GM12878 (cell line): ENCODE results near the gene ATXN1. TPM values are rescaled to one million over a fixed set of nuclear protein-coding genes. Genes with fewer than 3 reads are reported as not detected.

Experiments used
- ATAC-seq: fragments of 200-7000 bp; cut with Tn5 transposase; 3 replicates; pipeline ENCODE4 v1.9.1; 2020; ENCODE audit warnings: mild to moderate bottlenecking, moderate library complexity
- BruUV-seq: library from RNA; stranded (reverse); fragments of 400-500 nt; replicated peaks from 2 replicates; lab custom pipeline; 2021; lab: Mats Ljungman, UMichigan
- CTCF ChIA-PET: fragments of 300-600 bp; sonication (Branson Sonifier 250); formaldehyde crosslinking; extraction: SDS; loops from one replicate; lab custom pipeline; 2021; ENCODE audit warnings: inconsistent platforms; lab: Yijun Ruan, JAX
- POLR2A ChIA-PET: fragments of 350-600 bp; formaldehyde crosslinking; extraction: SDS; loops from one replicate; lab custom pipeline; 2021; ENCODE audit warnings: inconsistent platforms; lab: Charles Lee
- RAD21 ChIA-PET: fragments of 300-600 bp; sonication (Branson Sonifier 250); formaldehyde crosslinking; loops from one replicate; lab custom pipeline; 2023; ENCODE audit warnings: antibody characterized with exemption; ENCODE audit not compliant: unreplicated experiment; lab: Charles Lee
- SMC1A ChIA-PET: fragments of 300-600 bp; sonication (Branson Sonifier 250); formaldehyde crosslinking; loops from one replicate; lab custom pipeline; 2023; ENCODE audit not compliant: unreplicated experiment, uncharacterized antibody; lab: Charles Lee
- DNase-seq: peaks from one replicate; pipeline ENCODE4 v3.0.0-alpha.2; 2011; ENCODE audit warnings: low read depth, low spot score
- FAIRE-seq: peaks from 3 replicates; lab custom pipeline; 2011; peaks lifted over from hg19 to GRCh38; lab: Jason Lieb, UNC
- H2AFZ ChIP-seq: 2 replicates; pipeline ENCODE4 v1.6.0; 2011; ENCODE audit warnings: low read depth, low read length, control low read depth; ENCODE audit not compliant: control insufficient read depth
- H3K27ac ChIP-seq: 2 replicates; pipeline ENCODE4 v1.5.1; 2011; ENCODE audit warnings: control low read depth; ENCODE audit not compliant: control insufficient read depth, insufficient read depth
- H3K27me3 ChIP-seq, 2 experiments: replicated peaks in 1 of 2; 2 replicates each; pipeline versions ENCODE4 v1.6.0 to v1.6.1; 2011; ENCODE audit warnings: low read length in 1 of 2; ENCODE audit not compliant: control insufficient read depth in 2 of 2, insufficient read depth in 2 of 2
- H3K36me3 ChIP-seq, 2 experiments: 2 replicates each; pipeline ENCODE4 v1.5.1; 2011; ENCODE audit warnings: low read length in 1 of 2; ENCODE audit not compliant: control insufficient read depth in 2 of 2, insufficient read depth in 2 of 2
- H3K4me1 ChIP-seq: 2 replicates; pipeline ENCODE4 v1.6.1; 2011; ENCODE audit warnings: mild to moderate bottlenecking, low read length, moderate library complexity, mixed read lengths; ENCODE audit not compliant: control insufficient read depth, insufficient read depth
- H3K4me2 ChIP-seq: 2 replicates; pipeline ENCODE4 v1.6.0; 2011; ENCODE audit warnings: control low read depth; ENCODE audit not compliant: control insufficient read depth, insufficient read depth
- H3K4me3 ChIP-seq: fragments of 200-600 bp; sonication (generic); 2 replicates; pipeline ENCODE4 v1.5.1; 2016
- H3K79me2 ChIP-seq: 2 replicates; pipeline ENCODE4 v1.6.0; 2011; ENCODE audit warnings: low read length; ENCODE audit not compliant: control insufficient read depth, insufficient read depth
- H3K9ac ChIP-seq: 2 replicates; pipeline ENCODE4 v1.8.0; 2011; ENCODE audit warnings: low read length, control low read depth, mixed read lengths; ENCODE audit not compliant: control insufficient read depth, insufficient read depth
- H3K9me3 ChIP-seq: replicated peaks from 3 replicates; pipeline ENCODE4 v1.5.1; 2011; ENCODE audit warnings: mild to moderate bottlenecking, low read length; ENCODE audit not compliant: control insufficient read depth, insufficient read depth
- H4K20me1 ChIP-seq: 2 replicates; pipeline ENCODE4 v1.6.0; 2011; ENCODE audit not compliant: control insufficient read depth, insufficient read depth
- BRCA1 ChIP-seq: IDR thresholded peaks from 2 replicates; pipeline ENCODE4 v1.6.1; 2011; ENCODE audit warnings: low read depth, low read length, improper control_type of control experiment
- EGR1 ChIP-seq, 2 experiments: IDR thresholded peaks; 1 replicate in 1 of 2; 2 replicates in 1 of 2; pipeline ENCODE4 v1.6.1; 2011 to 2012; ENCODE audit warnings: low read depth in 2 of 2, low read length in 2 of 2, borderline replicate concordance in 1 of 2, mild to moderate bottlenecking in 1 of 2, moderate library complexity in 1 of 2
- FOXM1 ChIP-seq: IDR thresholded peaks from 2 replicates; pipeline ENCODE4 v1.6.1; 2012; ENCODE audit warnings: low read depth, mild to moderate bottlenecking, inconsistent platforms, low read length, moderate library complexity
- NFIC ChIP-seq: IDR thresholded peaks from 2 replicates; pipeline ENCODE4 v1.6.1; 2012; ENCODE audit warnings: low read depth, mild to moderate bottlenecking, inconsistent platforms, low read length, moderate library complexity
- RUNX3 ChIP-seq: IDR thresholded peaks from 2 replicates; pipeline ENCODE4 v1.6.1; 2012; ENCODE audit warnings: low read length, inconsistent platforms
- SMAD1 ChIP-seq: fragments of 450-650 bp; IDR thresholded peaks from 2 replicates; pipeline ENCODE4 v1.6.1; 2018; ENCODE audit warnings: mild to moderate bottlenecking, low read depth; ENCODE audit not compliant: partially characterized antibody
- ZSCAN29 ChIP-seq: fragments of 450-650 bp; IDR thresholded peaks from 2 replicates; pipeline ENCODE4 v1.6.1; 2017; ENCODE audit warnings: mild to moderate bottlenecking, moderate library complexity
- WGBS: methylation state at CpG from one replicate; pipeline ENCODE4 v1.1.6; 2016; ENCODE audit warnings: low lambda C conversion rate; ENCODE audit not compliant: insufficient replicate concordance, insufficient coverage; ENCODE audit errors: missing lambda C conversion rate; 5-methylcytosine and 5-hydroxymethylcytosine counted together
- in situ Hi-C: fragments of 300-500 bp; cut with MboI; formaldehyde crosslinking; loops from 9 replicates; pipeline ENCODE4 v1.14.3; 2018; ENCODE audit warnings: mixed read lengths
- intact Hi-C: fragments of 100-400 bp; cut with micrococcal nuclease; formaldehyde crosslinking; loops from one replicate; pipeline ENCODE4 v1.14.2; 2022; ENCODE audit not compliant: unreplicated experiment
- polyA plus RNA-seq, 11 experiments: library from polyadenylated mRNA; depleted of rRNA in 4 of 11; unstranded in 6 of 11; stranded (reverse) in 5 of 11; fragments of >200 nt; fragmentation: Nextera tagmentation in 4 of 11; fragmentation: Illumina TruSeq in 1 of 11; extraction: Ambion mirVana in 4 of 11; extraction: Trizol in 1 of 11; gene quantifications; 1 replicate in 1 of 11; 2 replicates in 10 of 11; pipeline versions ENCODE4 v1.2.1 to v1.2.3, GENCODE V29; 2011 to 2016; ENCODE audit warnings: inconsistent platforms in 2 of 11, missing spikeins in 2 of 11, low read depth in 1 of 11
- total RNA-seq, 4 experiments: library from RNA; depleted of rRNA in 3 of 4; stranded (reverse); fragments of >200 nt in 3 of 4; fragmentation: Illumina TruSeq in 1 of 4; extraction: Trizol in 1 of 4; gene quantifications; 2 replicates each; pipeline versions ENCODE4 v1.2.1 to v1.2.3, GENCODE V29; 2013 to 2021
- TF ChIP-seq, protein P1 (sequence below): fragments of 450-650 bp; conservative IDR thresholded peaks from 2 replicates; pipeline ENCODE4 v1.6.1; 2017; ENCODE audit warnings: mild to moderate bottlenecking, moderate library complexity
- TF ChIP-seq, protein P2 (sequence below), 3 experiments: IDR thresholded peaks in 2 of 3; conservative IDR thresholded peaks in 1 of 3; 2 replicates each; pipeline ENCODE4 v1.5.1; 2011; ENCODE audit warnings: low read depth in 3 of 3, low read length in 3 of 3, mild to moderate bottlenecking in 3 of 3, control low read depth in 2 of 3, moderate library complexity in 2 of 3, inconsistent platforms in 1 of 3, mixed read lengths in 1 of 3; ENCODE audit not compliant: control insufficient read depth in 2 of 3, insufficient read depth in 1 of 3; ENCODE audit errors: extremely low read depth in 1 of 3
- TF ChIP-seq, protein P3 (sequence below): IDR thresholded peaks from 2 replicates; pipeline ENCODE4 v1.6.1; 2011; ENCODE audit warnings: low read depth, mild to moderate bottlenecking, low read length, moderate library complexity, borderline replicate concordance; ENCODE audit errors: extremely low read depth
- TF ChIP-seq, protein P4 (sequence below): IDR thresholded peaks from 2 replicates; pipeline ENCODE4 v1.6.1; 2011; ENCODE audit warnings: low read depth, low read length, improper control_type of control experiment, borderline replicate concordance

ATXN1 gene
- total and polyA plus RNA-seq, 10 of the 15 experiments (the other 5 are each of a cell fraction or from before 2014, with no cell fraction given) = 12.2 to 51.2 (median 20.5) TPM

DNA sequence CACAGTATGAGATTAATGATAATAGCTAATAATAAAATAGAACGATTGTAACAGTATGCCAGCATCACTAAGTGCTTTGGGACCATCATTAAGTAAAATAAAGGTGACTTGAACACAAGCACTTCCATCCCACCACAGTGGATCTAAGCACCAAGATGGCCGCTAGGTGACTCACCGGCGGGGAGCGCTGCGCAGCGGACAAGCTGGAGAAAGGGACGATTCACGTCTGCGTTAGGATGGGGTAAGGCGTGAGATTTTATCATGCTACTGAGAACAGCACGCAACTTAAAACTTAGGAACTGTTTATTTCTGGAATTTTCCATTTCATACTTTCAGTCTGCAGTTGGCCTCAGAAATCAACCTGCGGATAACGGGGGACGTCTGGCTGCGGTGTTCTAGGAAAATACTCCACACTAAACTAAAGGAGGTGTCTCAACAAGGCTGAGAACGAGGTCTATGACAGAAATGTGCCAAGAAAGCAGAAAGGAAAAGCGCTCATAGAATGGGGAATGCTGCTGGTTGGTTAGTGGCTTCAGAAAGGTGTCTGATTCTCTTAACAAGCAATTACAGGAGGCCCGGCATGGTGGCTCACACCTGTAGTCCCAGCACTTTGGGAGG lies 408.3 kb downstream of the ATXN1 start:
- H3K4me1 ChIP-seq = no peaks in the 10 kb centered on the region
- H3K27me3 ChIP-seq = no peaks in the 10 kb centered on the region
- 89% methylated on average over 19 of the region's 19 CpGs for WGBS
- TF ChIP-seq ZSCAN29 (no peak), RUNX3 (no peak), EGR1 (IDR thresholded peaks at IDR 0.05; ENCODE audit: borderline replicate concordance in 1 of 2, low read depth in 2 of 2, low read length in 2 of 2) (no peak), FOXM1 (no peak), SMAD1 (no peak), NFIC (no peak), BRCA1 (no peak)
- TF ChIP-seq, protein P1, sequence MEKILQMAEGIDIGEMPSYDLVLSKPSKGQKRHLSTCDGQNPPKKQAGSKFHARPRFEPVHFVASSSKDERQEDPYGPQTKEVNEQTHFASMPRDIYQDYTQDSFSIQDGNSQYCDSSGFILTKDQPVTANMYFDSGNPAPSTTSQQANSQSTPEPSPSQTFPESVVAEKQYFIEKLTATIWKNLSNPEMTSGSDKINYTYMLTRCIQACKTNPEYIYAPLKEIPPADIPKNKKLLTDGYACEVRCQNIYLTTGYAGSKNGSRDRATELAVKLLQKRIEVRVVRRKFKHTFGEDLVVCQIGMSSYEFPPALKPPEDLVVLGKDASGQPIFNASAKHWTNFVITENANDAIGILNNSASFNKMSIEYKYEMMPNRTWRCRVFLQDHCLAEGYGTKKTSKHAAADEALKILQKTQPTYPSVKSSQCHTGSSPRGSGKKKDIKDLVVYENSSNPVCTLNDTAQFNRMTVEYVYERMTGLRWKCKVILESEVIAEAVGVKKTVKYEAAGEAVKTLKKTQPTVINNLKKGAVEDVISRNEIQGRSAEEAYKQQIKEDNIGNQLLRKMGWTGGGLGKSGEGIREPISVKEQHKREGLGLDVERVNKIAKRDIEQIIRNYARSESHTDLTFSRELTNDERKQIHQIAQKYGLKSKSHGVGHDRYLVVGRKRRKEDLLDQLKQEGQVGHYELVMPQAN = no peak
- TF ChIP-seq, protein P2, sequence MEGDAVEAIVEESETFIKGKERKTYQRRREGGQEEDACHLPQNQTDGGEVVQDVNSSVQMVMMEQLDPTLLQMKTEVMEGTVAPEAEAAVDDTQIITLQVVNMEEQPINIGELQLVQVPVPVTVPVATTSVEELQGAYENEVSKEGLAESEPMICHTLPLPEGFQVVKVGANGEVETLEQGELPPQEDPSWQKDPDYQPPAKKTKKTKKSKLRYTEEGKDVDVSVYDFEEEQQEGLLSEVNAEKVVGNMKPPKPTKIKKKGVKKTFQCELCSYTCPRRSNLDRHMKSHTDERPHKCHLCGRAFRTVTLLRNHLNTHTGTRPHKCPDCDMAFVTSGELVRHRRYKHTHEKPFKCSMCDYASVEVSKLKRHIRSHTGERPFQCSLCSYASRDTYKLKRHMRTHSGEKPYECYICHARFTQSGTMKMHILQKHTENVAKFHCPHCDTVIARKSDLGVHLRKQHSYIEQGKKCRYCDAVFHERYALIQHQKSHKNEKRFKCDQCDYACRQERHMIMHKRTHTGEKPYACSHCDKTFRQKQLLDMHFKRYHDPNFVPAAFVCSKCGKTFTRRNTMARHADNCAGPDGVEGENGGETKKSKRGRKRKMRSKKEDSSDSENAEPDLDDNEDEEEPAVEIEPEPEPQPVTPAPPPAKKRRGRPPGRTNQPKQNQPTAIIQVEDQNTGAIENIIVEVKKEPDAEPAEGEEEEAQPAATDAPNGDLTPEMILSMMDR (IDR thresholded peaks at IDR 0.05 in 2 of 3, conservative IDR thresholded peaks at IDR 0.05 in 1 of 3; ENCODE audit: control insufficient read depth in 2 of 3, extremely low read depth in 1 of 3, insufficient read depth in 1 of 3, low read depth in 3 of 3, low read length in 3 of 3) = no peak
- TF ChIP-seq, protein P3, sequence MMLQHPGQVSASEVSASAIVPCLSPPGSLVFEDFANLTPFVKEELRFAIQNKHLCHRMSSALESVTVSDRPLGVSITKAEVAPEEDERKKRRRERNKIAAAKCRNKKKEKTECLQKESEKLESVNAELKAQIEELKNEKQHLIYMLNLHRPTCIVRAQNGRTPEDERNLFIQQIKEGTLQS = no peak
- TF ChIP-seq, protein P4, sequence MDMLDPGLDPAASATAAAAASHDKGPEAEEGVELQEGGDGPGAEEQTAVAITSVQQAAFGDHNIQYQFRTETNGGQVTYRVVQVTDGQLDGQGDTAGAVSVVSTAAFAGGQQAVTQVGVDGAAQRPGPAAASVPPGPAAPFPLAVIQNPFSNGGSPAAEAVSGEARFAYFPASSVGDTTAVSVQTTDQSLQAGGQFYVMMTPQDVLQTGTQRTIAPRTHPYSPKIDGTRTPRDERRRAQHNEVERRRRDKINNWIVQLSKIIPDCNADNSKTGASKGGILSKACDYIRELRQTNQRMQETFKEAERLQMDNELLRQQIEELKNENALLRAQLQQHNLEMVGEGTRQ = no peak
- H3K4me3 ChIP-seq = no peak overlapping the region
- in situ Hi-C loops = no loop called here
- no peaks in the 10 kb centered on the region for H4K20me1 ChIP-seq
- ChIA-PET SMC1A (interaction anchor here (0.6 to 1.7 kb wide), 4 partner anchors 10 to 51 kb away, joined by 3 to 5 read pairs (median 3); no protein-coding TSS in a partner anchor), POLR2A (no interaction called here), RAD21 (no interaction called here), CTCF (interaction anchor here (0.8 to 1.5 kb wide), 2 partner anchors 15 to 57 kb away, joined by 3 to 4 read pairs; no protein-coding TSS in a partner anchor)
- intact Hi-C loops = no loop called here
- no peak overlapping the region for H3K9ac ChIP-seq
- no peak overlapping the region for H3K27ac ChIP-seq
- H2AFZ ChIP-seq = no peak overlapping the region
- no peak for FAIRE-seq
- no peak for DNase-seq
- H3K4me2 ChIP-seq = no peak overlapping the region
- BruUV-seq = no TSS peak
- no peak for ATAC-seq
- H3K79me2 ChIP-seq = no peaks in the 10 kb centered on the region
- no peaks in the 10 kb centered on the region for H3K9me3 ChIP-seq
- H3K36me3 ChIP-seq = peaks cover 0 to 5% of the 10 kb centered on the region in 2 experiments; a peak in 3 of 4 replicates
